Hair follicular keratinocyte (primary cell): ENCODE measurements around the gene AP3S2. TPM values are rescaled to one million over a fixed set of nuclear protein-coding genes. Genes with fewer than 3 reads are reported as not detected.

Experiments
- total RNA-seq: library from RNA; depleted of rRNA; stranded (reverse); fragments of >200 nt; gene quantifications from 2 replicates; pipeline ENCODE4 v1.2.3, GENCODE V29; 2015

Gene AP3S2
- 36.7 and 46.8 TPM in 2 replicates for total RNA-seq

GRCh38 chr15:89893696-89894447 lies at the start of gene AP3S2:
TSS of gene AP3S2 (minus strand) at chr15:89893994. CDS start at chr15:89893949, 45 bp downstream.

GRCh38 chr15:89912674-89913396 lies 19.0 kb upstream of the AP3S2 start, which contains the start of gene ARPIN:
TSS of gene ARPIN (minus strand) at chr15:89912952. CDS start at chr15:89912835, 117 bp downstream.

Other genes with a start within 250 kb of the AP3S2 start
- 4.5 and 6.2 TPM in 2 replicates for gene KIF7, start 238.5 kb downstream of the AP3S2 start, total RNA-seq
- 0.08 and 0.42 TPM in 2 replicates for gene PLIN1, start 214.6 kb downstream of the AP3S2 start, total RNA-seq
- 4.8 and 6.2 TPM in 2 replicates for gene PEX11A, start 203.2 kb downstream of the AP3S2 start, total RNA-seq
- gene WDR93, start 203.2 kb downstream of the AP3S2 start, total RNA-seq: not detected in 2 replicates
- gene MESP1, start 142.7 kb downstream of the AP3S2 start, total RNA-seq: 0.78 and 0.84 TPM in 2 replicates
- gene MESP2, start 117.7 kb downstream of the AP3S2 start, total RNA-seq: 1.4 and 1.7 TPM in 2 replicates
- 30.9 and 64.4 TPM in 2 replicates for gene ANPEP, start 79.1 kb downstream of the AP3S2 start, total RNA-seq
- gene ARPIN, start 19.0 kb upstream of the AP3S2 start, total RNA-seq: 7.6 and 11.9 TPM in 2 replicates
- 11.6 and 16.6 TPM in 2 replicates for gene ZNF710, start 107.3 kb upstream of the AP3S2 start, total RNA-seq
- 60.1 and 67.0 TPM in 2 replicates for gene IDH2, start 208.5 kb upstream of the AP3S2 start, total RNA-seq